Bronchial epithelial cell (primary cell): ENCODE measurements around the gene NAA50. TPM values are rescaled to one million over a fixed set of nuclear protein-coding genes. Genes with fewer than 3 reads are reported as not detected.

Source experiments
- DNase-seq: peaks from one replicate; pipeline ENCODE4 v3.0.0-alpha.2; 2010; ENCODE audit warnings: low read depth
- FAIRE-seq: peaks from 2 replicates; lab custom pipeline; 2011; peaks lifted over from hg19 to GRCh38; lab: Jason Lieb, UNC
- H3K27me3 ChIP-seq: 2 replicates; pipeline ENCODE4 v1.5.1; 2011; ENCODE audit warnings: low read length; ENCODE audit not compliant: control insufficient read depth, insufficient read depth
- H3K36me3 ChIP-seq: 2 replicates; pipeline ENCODE4 v1.5.1; 2011; ENCODE audit warnings: low read length; ENCODE audit not compliant: control insufficient read depth, insufficient read depth
- H3K4me3 ChIP-seq: 2 replicates; pipeline ENCODE4 v1.5.1; 2011; ENCODE audit warnings: mild to moderate bottlenecking, low read depth, low read length, control low read depth
- total RNA-seq: library from RNA; depleted of rRNA; stranded (reverse); fragments of >200 nt; gene quantifications from 2 replicates; pipeline ENCODE4 v1.2.1, GENCODE V29; 2014
- TF ChIP-seq, protein P1 (sequence below): IDR thresholded peaks from 2 replicates; pipeline ENCODE4 v1.5.1; 2011; ENCODE audit warnings: mild to moderate bottlenecking, moderate library complexity, low read length, control low read depth, inconsistent platforms; ENCODE audit not compliant: insufficient read depth, severe bottlenecking

NAA50 gene
- total RNA-seq, 1 donor from 2014 or later, result 133 TPM

- Histone ChIP-seq H3K36me3 (peaks cover 5% of the 10 kb centered on the region), H3K4me3 (no peak overlapping the region), H3K27me3 (no peaks in the 10 kb centered on the region)
- TF ChIP-seq, protein P1, sequence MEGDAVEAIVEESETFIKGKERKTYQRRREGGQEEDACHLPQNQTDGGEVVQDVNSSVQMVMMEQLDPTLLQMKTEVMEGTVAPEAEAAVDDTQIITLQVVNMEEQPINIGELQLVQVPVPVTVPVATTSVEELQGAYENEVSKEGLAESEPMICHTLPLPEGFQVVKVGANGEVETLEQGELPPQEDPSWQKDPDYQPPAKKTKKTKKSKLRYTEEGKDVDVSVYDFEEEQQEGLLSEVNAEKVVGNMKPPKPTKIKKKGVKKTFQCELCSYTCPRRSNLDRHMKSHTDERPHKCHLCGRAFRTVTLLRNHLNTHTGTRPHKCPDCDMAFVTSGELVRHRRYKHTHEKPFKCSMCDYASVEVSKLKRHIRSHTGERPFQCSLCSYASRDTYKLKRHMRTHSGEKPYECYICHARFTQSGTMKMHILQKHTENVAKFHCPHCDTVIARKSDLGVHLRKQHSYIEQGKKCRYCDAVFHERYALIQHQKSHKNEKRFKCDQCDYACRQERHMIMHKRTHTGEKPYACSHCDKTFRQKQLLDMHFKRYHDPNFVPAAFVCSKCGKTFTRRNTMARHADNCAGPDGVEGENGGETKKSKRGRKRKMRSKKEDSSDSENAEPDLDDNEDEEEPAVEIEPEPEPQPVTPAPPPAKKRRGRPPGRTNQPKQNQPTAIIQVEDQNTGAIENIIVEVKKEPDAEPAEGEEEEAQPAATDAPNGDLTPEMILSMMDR, result no peak
- FAIRE-seq (no peak), DNase-seq (no peak)
Observed at GRCh38 chr3:113719758-113720157, 26.3 kb downstream of the NAA50 start.

DNA sequence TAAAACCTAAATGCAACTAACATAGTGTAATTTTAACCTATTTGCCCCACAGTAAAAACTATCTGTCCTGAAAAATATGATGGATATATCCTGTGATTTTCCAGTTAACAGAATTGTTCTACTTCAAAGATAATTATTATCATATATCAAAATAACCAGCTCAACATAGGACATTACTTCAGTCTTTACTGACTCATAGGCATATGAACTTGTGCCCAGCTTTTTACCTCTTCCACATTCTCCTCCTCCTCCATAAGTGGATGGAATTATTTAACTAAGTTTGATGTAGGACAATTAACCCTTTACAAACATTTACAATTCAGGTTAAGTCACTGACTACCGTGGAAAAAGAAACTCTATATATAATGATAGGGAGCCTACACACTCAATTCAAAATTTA is 26.8 kb downstream of the NAA50 start:
- H3K4me3 ChIP-seq, result no peak overlapping the region
- H3K36me3 ChIP-seq, result peaks cover 5% of the 10 kb centered on the region
- no peak for FAIRE-seq
- TF ChIP-seq, protein P1, result no peak
- DNase-seq, result no peak
- no peaks in the 10 kb centered on the region for H3K27me3 ChIP-seq

DNA sequence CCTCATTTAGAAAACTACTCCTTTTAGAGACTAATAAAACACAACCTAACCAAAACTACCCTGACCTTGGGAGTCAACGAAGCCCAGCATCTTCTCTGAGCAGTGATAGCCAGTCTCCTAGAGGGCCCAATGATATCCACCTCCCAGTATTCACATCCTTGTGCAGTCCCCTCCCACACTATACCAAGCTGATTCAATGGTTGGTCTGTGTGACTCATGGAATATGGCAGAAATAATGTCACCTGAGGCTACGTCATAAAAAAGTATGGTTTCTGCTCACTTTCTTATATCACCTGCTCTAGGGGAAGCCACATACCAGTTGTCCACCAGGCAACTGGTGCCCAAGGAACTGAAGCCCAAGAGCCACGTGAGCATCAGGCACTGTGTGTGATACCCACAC is 28.2 kb downstream of the NAA50 start:
- Histone ChIP-seq H3K4me3 (no peak overlapping the region), H3K27me3 (no peaks in the 10 kb centered on the region), H3K36me3 (peaks cover 3% of the 10 kb centered on the region)
- FAIRE-seq (no peak), DNase-seq (peak; percentile 16)
- TF ChIP-seq, protein P1, result no peak

DNA sequence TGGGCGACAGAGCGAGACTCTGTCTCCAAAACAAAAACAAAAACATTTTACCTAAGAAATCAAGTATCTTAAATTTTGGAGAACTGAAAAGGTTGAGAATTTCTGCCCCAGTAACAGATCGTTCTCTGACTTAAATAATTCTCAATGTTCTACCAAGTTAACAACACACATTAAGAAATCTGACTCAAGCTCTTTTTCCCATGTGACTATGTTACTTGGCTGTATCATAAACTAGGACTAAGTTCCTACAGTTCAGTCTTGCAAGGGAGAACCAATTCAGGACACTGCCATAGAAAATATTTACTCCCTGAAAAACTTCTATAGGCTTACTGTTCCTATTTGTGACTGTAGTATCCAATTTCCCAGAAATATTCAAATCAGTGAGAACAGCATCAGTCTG is 28.7 kb downstream of the NAA50 start:
- H3K4me3 ChIP-seq, result no peak overlapping the region
- H3K36me3 ChIP-seq, result peaks cover 3% of the 10 kb centered on the region
- no peak for DNase-seq
- no peak for FAIRE-seq
- H3K27me3 ChIP-seq, result no peaks in the 10 kb centered on the region
- TF ChIP-seq, protein P1, result no peak

GRCh38 chr3:113714702-113715101 is 31.3 kb downstream of the NAA50 start:
- Histone ChIP-seq H3K36me3 (no peaks in the 10 kb centered on the region), H3K27me3 (no peaks in the 10 kb centered on the region), H3K4me3 (no peak overlapping the region)
- DNase-seq, result no peak
- TF ChIP-seq, protein P1, result no peak
- no peak for FAIRE-seq

- H3K4me3 ChIP-seq, result no peak overlapping the region
- no peaks in the 10 kb centered on the region for H3K36me3 ChIP-seq
- TF ChIP-seq, protein P1, result no peak
- DNase-seq (peak; percentile 74), FAIRE-seq (no peak)
- H3K27me3 ChIP-seq, result no peaks in the 10 kb centered on the region
Observed at GRCh38 chr3:113712129-113712528, 33.9 kb downstream of the NAA50 start.
